Measurements from ENCODE around the gene TARS3. TPM values are rescaled to one million over a fixed set of nuclear protein-coding genes. Genes with fewer than 3 reads are reported as not detected.

TARS3 gene
- total and polyA plus RNA-seq, 4 donors: 3.4 to 29.0 (median 6.0) TPM

- Histone ChIP-seq H3K27ac (ENCODE audit: low read depth in 1 of 2, low read length in 1 of 2) (no peak overlapping the region), H3K4me1 (ENCODE audit: control insufficient read depth in 5 of 5, insufficient read depth in 5 of 5, low read length in 5 of 5) (peaks cover 6 to 22% (median 9%) of the 10 kb centered on the region in 5 donors), H3K27me3 (ENCODE audit: control insufficient read depth in 3 of 3, insufficient read depth in 3 of 3, low read length in 2 of 3) (no peaks in the 10 kb centered on the region), H3K9ac (ENCODE audit: insufficient read depth in 1 of 2, low read length in 2 of 2) (no peak overlapping the region), H3K9me3 (ENCODE audit: control insufficient read depth in 4 of 4, insufficient read depth in 3 of 4, low read length in 3 of 4) (peaks cover 0 to 3% (median 0%) of the 10 kb centered on the region in 4 donors), H3K4me3 (no peak overlapping the region), H3K36me3 (ENCODE audit: control insufficient read depth in 4 of 4, insufficient read depth in 4 of 4, low read length in 4 of 4) (peaks cover 13 to 48% (median 22%) of the 10 kb centered on the region in 4 donors)
- WGBS, 2 donors: 91 to 92% methylated on average over 6 of the region's 6 CpGs
- no peak for ATAC-seq (ENCODE audit: insufficient read depth, low FRiP score)
- TF ChIP-seq, protein P1, sequence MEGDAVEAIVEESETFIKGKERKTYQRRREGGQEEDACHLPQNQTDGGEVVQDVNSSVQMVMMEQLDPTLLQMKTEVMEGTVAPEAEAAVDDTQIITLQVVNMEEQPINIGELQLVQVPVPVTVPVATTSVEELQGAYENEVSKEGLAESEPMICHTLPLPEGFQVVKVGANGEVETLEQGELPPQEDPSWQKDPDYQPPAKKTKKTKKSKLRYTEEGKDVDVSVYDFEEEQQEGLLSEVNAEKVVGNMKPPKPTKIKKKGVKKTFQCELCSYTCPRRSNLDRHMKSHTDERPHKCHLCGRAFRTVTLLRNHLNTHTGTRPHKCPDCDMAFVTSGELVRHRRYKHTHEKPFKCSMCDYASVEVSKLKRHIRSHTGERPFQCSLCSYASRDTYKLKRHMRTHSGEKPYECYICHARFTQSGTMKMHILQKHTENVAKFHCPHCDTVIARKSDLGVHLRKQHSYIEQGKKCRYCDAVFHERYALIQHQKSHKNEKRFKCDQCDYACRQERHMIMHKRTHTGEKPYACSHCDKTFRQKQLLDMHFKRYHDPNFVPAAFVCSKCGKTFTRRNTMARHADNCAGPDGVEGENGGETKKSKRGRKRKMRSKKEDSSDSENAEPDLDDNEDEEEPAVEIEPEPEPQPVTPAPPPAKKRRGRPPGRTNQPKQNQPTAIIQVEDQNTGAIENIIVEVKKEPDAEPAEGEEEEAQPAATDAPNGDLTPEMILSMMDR (IDR thresholded peaks at IDR 0.05; ENCODE audit: control extremely low read depth, extremely low read depth): no peak
- no peak for DNase-seq
Measured at GRCh38 chr15:101648356-101648755, 75.9 kb downstream of the TARS3 start.

- peaks cover 15 to 55% (median 25%) of the 10 kb centered on the region in 4 donors for H3K36me3 ChIP-seq (ENCODE audit: control insufficient read depth in 4 of 4, insufficient read depth in 4 of 4, low read length in 4 of 4)
Measured at GRCh38 chr15:101647251-101647650, 77.0 kb downstream of the TARS3 start.

DNA sequence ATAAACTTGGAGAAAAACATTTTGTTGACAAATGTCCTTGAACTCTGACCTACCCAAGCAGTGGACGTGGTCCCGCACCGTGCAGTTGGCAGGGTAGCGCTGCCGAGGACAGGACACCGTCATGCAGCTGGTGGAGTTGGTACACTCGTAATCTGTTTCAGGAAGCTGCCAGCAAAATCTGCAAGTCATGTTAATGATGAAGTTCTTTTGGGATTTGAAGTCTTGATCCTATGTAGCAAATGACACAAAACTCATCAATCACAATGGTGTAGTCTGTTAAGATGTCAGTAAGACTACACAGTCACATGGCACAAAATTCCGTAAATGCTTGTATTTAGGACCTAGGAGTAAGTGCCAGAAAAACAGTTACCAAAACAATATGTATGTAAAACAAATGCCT is 77.6 kb downstream of the TARS3 start:
- 57 to 65% methylated on average over 8 of the region's 8 CpGs for whole genome bisulfite sequencing, 2 donors
- H3K27me3 ChIP-seq (ENCODE audit: control insufficient read depth in 3 of 3, insufficient read depth in 3 of 3, low read length in 2 of 3): no peaks in the 10 kb centered on the region
- DNase-seq: no peak
- H3K9me3 ChIP-seq (ENCODE audit: control insufficient read depth in 4 of 4, insufficient read depth in 3 of 4, low read length in 3 of 4): peaks cover 0 to 3% (median 0%) of the 10 kb centered on the region in 4 donors
- peaks cover 3 to 19% (median 9%) of the 10 kb centered on the region in 5 donors for H3K4me1 ChIP-seq (ENCODE audit: control insufficient read depth in 5 of 5, insufficient read depth in 5 of 5, low read length in 5 of 5)
- peaks cover 15 to 55% (median 25%) of the 10 kb centered on the region in 4 donors for H3K36me3 ChIP-seq (ENCODE audit: control insufficient read depth in 4 of 4, insufficient read depth in 4 of 4, low read length in 4 of 4)
- H3K27ac ChIP-seq (ENCODE audit: low read depth in 1 of 2, low read length in 1 of 2): peak overlapping the region in 1 of 2 donors; percentile 48
- ATAC-seq (ENCODE audit: insufficient read depth, low FRiP score): no peak
- no peak overlapping the region for H3K4me3 ChIP-seq
- TF ChIP-seq, protein P1 (IDR thresholded peaks at IDR 0.05; ENCODE audit: control extremely low read depth, extremely low read depth): no peak
- no peak overlapping the region for H3K9ac ChIP-seq (ENCODE audit: insufficient read depth in 1 of 2, low read length in 2 of 2)

More at GRCh38 chr15:101647251-101647650, 77.0 kb downstream of the TARS3 start:
- no peaks in the 10 kb centered on the region for H3K27me3 ChIP-seq (ENCODE audit: control insufficient read depth in 3 of 3, insufficient read depth in 3 of 3, low read length in 2 of 3)
- H3K9ac ChIP-seq (ENCODE audit: insufficient read depth in 1 of 2, low read length in 2 of 2): no peak overlapping the region
- H3K27ac ChIP-seq (ENCODE audit: low read depth in 1 of 2, low read length in 1 of 2): no peak overlapping the region
- TF ChIP-seq, protein P1 (IDR thresholded peaks at IDR 0.05; ENCODE audit: control extremely low read depth, extremely low read depth): no peak
- H3K4me1 ChIP-seq (ENCODE audit: control insufficient read depth in 5 of 5, insufficient read depth in 5 of 5, low read length in 5 of 5): peaks cover 3 to 16% (median 9%) of the 10 kb centered on the region in 5 donors
- H3K9me3 ChIP-seq (ENCODE audit: control insufficient read depth in 4 of 4, insufficient read depth in 3 of 4, low read length in 3 of 4): peaks cover 0 to 3% (median 0%) of the 10 kb centered on the region in 4 donors
- DNase-seq: no peak
- no peak for ATAC-seq (ENCODE audit: insufficient read depth, low FRiP score)
- H3K4me3 ChIP-seq: no peak overlapping the region
- 85 to 93% methylated on average over 3 of the region's 3 CpGs for WGBS, 2 donors

GRCh38 chr15:101642361-101642760 is 81.9 kb downstream of the TARS3 start:
- peak overlapping the region in 1 of 2 donors; percentile 72 for H3K27ac ChIP-seq (ENCODE audit: low read depth in 1 of 2, low read length in 1 of 2)

More at GRCh38 chr15:101642361-101642760, 81.9 kb downstream of the TARS3 start:
- H3K9me3 ChIP-seq (ENCODE audit: control insufficient read depth in 4 of 4, insufficient read depth in 3 of 4, low read length in 3 of 4): peaks cover 0 to 3% (median 0%) of the 10 kb centered on the region in 4 donors
- TF ChIP-seq, protein P1 (IDR thresholded peaks at IDR 0.05; ENCODE audit: control extremely low read depth, extremely low read depth): no peak
- H3K4me1 ChIP-seq (ENCODE audit: control insufficient read depth in 5 of 5, insufficient read depth in 5 of 5, low read length in 5 of 5): peaks cover 0 to 9% (median 5%) of the 10 kb centered on the region in 5 donors
- ATAC-seq (ENCODE audit: insufficient read depth, low FRiP score) (no peak), DNase-seq (peak in 2 of 3 donors; percentile 24 to 34)
- H3K4me3 ChIP-seq: no peak overlapping the region
- 70 to 73% methylated on average over 11 of the region's 11 CpGs for WGBS, 2 donors
- peaks cover 20 to 49% (median 27%) of the 10 kb centered on the region in 4 donors for H3K36me3 ChIP-seq (ENCODE audit: control insufficient read depth in 4 of 4, insufficient read depth in 4 of 4, low read length in 4 of 4)
- no peaks in the 10 kb centered on the region for H3K27me3 ChIP-seq (ENCODE audit: control insufficient read depth in 3 of 3, insufficient read depth in 3 of 3, low read length in 2 of 3)
- no peak overlapping the region for H3K9ac ChIP-seq (ENCODE audit: insufficient read depth in 1 of 2, low read length in 2 of 2)
